PC-9 (cell line): ENCODE measurements around the gene NOC4L. TPM values are rescaled to one million over a fixed set of nuclear protein-coding genes. Genes with fewer than 3 reads are reported as not detected.

Source experiments
- BruUV-seq: library from RNA; stranded (reverse); fragments of 400-500 nt; replicated peaks from 2 replicates; lab custom pipeline; 2021; lab: Mats Ljungman, UMichigan
- CTCF ChIA-PET: fragments of 300-600 bp; sonication (Branson Sonifier 250); formaldehyde crosslinking; loops from one replicate; lab custom pipeline; 2022; ENCODE audit warnings: antibody characterized with exemption; lab: Charles Lee
- POLR2A ChIA-PET: fragments of 300-600 bp; sonication (Branson Sonifier 250); formaldehyde crosslinking; loops from one replicate; lab custom pipeline; 2022; ENCODE audit warnings: antibody characterized with exemption; ENCODE audit not compliant: unreplicated experiment; lab: Charles Lee
- DNase-seq, 2 experiments: peaks; one replicate each; pipeline versions ENCODE4 v3.0.0 to v3.0.0-alpha.2; 2015 to 2022; ENCODE audit warnings: mixed read lengths in 1 of 2
- H2AFZ ChIP-seq: fragments of 200-600 bp; sonication (generic); 2 replicates; pipeline ENCODE4 v1.8.1; 2017; ENCODE audit warnings: antibody characterized with exemption
- H3F3A ChIP-seq: fragments of 200-600 bp; sonication (generic); 2 replicates; pipeline ENCODE4 v1.8.1; 2017; ENCODE audit warnings: antibody characterized with exemption, mild to moderate bottlenecking, low read depth; ENCODE audit not compliant: insufficient read depth
- H3K27ac ChIP-seq: fragments of 200-600 bp; sonication (generic); 2 replicates; pipeline ENCODE4 v1.6.1; 2016; ENCODE audit warnings: mixed run types
- H3K27me3 ChIP-seq: fragments of 200-600 bp; sonication (generic); 2 replicates; pipeline ENCODE4 v1.6.1; 2016; ENCODE audit warnings: low read depth, mixed run types; ENCODE audit not compliant: insufficient read depth
- H3K36me3 ChIP-seq: fragments of 200-600 bp; sonication (generic); 2 replicates; pipeline ENCODE4 v1.6.1; 2016; ENCODE audit warnings: low read depth, mixed run types
- H3K4me1 ChIP-seq: fragments of 200-600 bp; sonication (generic); replicated peaks from 2 replicates; pipeline ENCODE4 v1.6.1; 2016; ENCODE audit warnings: mixed run types; ENCODE audit not compliant: insufficient read depth
- H3K4me2 ChIP-seq: fragments of 200-600 bp; sonication (generic); 2 replicates; pipeline ENCODE4 v1.6.1; 2017; ENCODE audit warnings: mixed run types
- H3K4me3 ChIP-seq: fragments of 200-600 bp; sonication (generic); 2 replicates; pipeline ENCODE4 v1.6.1; 2016; ENCODE audit warnings: mixed run types
- H3K79me2 ChIP-seq: fragments of 200-600 bp; sonication (generic); 2 replicates; pipeline ENCODE4 v1.6.1; 2017; ENCODE audit warnings: low read depth, mixed run types
- H3K9me2 ChIP-seq: fragments of 200-600 bp; sonication (generic); 2 replicates; pipeline ENCODE4 v1.8.1; 2017; ENCODE audit warnings: mild to moderate bottlenecking; ENCODE audit not compliant: insufficient read depth
- H3K9me3 ChIP-seq: fragments of 200-600 bp; sonication (generic); 2 replicates; pipeline ENCODE4 v1.8.1; 2016; ENCODE audit warnings: low read depth; ENCODE audit not compliant: insufficient read depth
- H4K20me1 ChIP-seq: fragments of 200-600 bp; sonication (generic); 2 replicates; pipeline ENCODE4 v1.8.1; 2017; ENCODE audit not compliant: insufficient read depth
- CTCF ChIP-seq: fragments of 200-600 bp; sonication (generic); conservative IDR thresholded peaks from 2 replicates; pipeline ENCODE4 v1.6.1; 2017; ENCODE audit warnings: mixed run types, antibody characterized with exemption, mild to moderate bottlenecking, moderate library complexity
- EZH2 ChIP-seq: fragments of 200-600 bp; sonication (generic); IDR thresholded peaks from 2 replicates; pipeline ENCODE4 v1.8.0; 2017; ENCODE audit warnings: antibody characterized with exemption, low read depth
- intact Hi-C: fragments of 100-400 bp; cut with micrococcal nuclease; formaldehyde crosslinking; loops from one replicate; pipeline ENCODE4 v1.10.0; 2022; ENCODE audit not compliant: unreplicated experiment
- total RNA-seq: library from RNA; stranded (reverse); gene quantifications from 2 replicates; pipeline ENCODE4 v1.2.3, GENCODE V29; 2021

NOC4L gene
- total RNA-seq, 1 experiment from 2014 or later: 27.1 TPM

GRCh38 chr12:132170094-132170636 lies 25.9 kb downstream of the NOC4L start:
- ChIA-PET CTCF (no interaction called here), POLR2A (no interaction called here)
- H4K20me1 ChIP-seq: peaks cover under 1% of the 10 kb centered on the region; the same call in 1 of the 2 replicates
- no peaks in the 10 kb centered on the region for H3F3A ChIP-seq
- H3K27me3 ChIP-seq: peaks cover 53% of the 10 kb centered on the region
- no peak overlapping the region for H3K4me2 ChIP-seq
- H3K4me1 ChIP-seq: no peaks in the 10 kb centered on the region
- H3K27ac ChIP-seq: no peak overlapping the region
- intact Hi-C loops: no loop called here
- no TSS peak for BruUV-seq
- H3K4me3 ChIP-seq: no peak overlapping the region
- H3K79me2 ChIP-seq: no peaks in the 10 kb centered on the region
- TF ChIP-seq CTCF (no peak), EZH2 (no peak)
- H2AFZ ChIP-seq: no peak overlapping the region
- no peaks in the 10 kb centered on the region for H3K9me3 ChIP-seq
- H3K36me3 ChIP-seq: no peaks in the 10 kb centered on the region
- no peak for DNase-seq
- no peaks in the 10 kb centered on the region for H3K9me2 ChIP-seq

DNA sequence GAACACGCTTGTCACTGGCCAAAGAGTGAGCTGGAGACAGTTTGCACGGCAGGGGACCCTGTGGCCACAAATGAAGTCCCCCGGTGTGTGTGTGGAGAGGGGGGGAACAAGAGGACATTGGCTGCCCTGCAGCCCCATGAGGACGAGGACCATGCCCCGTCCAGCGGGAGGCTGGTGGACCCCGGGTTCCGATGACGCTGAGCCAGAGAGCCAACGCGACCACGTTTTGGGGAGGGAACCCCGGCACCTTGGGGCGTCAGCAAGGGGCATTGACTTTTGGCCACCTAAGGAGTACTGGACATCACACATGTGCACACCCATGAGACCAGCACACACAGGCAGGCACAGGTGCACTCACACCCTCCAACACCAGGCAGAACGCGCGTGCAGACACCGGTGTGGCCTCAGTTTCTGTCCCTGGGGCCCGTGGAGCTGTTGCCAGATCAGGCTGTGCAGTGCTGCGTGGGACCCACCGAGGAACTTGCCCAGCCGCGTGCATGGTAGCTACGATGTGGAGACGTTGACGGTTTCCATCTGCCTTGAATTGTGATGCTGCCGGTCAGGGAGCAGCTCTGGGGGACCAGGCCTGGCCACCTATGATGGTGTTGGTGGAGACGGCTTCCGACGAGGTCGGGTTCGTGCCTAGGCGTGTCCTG lies 26.5 kb downstream of the NOC4L start:
- Histone ChIP-seq H3F3A (no peaks in the 10 kb centered on the region), H3K4me2 (no peak overlapping the region), H3K27ac (no peak overlapping the region), H3K36me3 (no peaks in the 10 kb centered on the region), H3K27me3 (peaks cover 59% of the 10 kb centered on the region), H3K9me2 (no peaks in the 10 kb centered on the region), H3K79me2 (no peaks in the 10 kb centered on the region), H3K4me1 (no peaks in the 10 kb centered on the region), H2AFZ (no peak overlapping the region), H3K4me3 (no peak overlapping the region), H4K20me1 (peaks cover 4% of the 10 kb centered on the region; the same call in 1 of the 2 replicates), H3K9me3 (no peaks in the 10 kb centered on the region)
- intact Hi-C loops: no loop called here
- CTCF ChIA-PET: interaction anchor here (0.6 kb wide), 1 partner anchor 1469 kb away, joined by 7 read pairs; no protein-coding TSS in a partner anchor
- BruUV-seq: no TSS peak
- no peak for DNase-seq
- POLR2A ChIA-PET: no interaction called here
- TF ChIP-seq EZH2 (no peak), CTCF (no peak)

DNA sequence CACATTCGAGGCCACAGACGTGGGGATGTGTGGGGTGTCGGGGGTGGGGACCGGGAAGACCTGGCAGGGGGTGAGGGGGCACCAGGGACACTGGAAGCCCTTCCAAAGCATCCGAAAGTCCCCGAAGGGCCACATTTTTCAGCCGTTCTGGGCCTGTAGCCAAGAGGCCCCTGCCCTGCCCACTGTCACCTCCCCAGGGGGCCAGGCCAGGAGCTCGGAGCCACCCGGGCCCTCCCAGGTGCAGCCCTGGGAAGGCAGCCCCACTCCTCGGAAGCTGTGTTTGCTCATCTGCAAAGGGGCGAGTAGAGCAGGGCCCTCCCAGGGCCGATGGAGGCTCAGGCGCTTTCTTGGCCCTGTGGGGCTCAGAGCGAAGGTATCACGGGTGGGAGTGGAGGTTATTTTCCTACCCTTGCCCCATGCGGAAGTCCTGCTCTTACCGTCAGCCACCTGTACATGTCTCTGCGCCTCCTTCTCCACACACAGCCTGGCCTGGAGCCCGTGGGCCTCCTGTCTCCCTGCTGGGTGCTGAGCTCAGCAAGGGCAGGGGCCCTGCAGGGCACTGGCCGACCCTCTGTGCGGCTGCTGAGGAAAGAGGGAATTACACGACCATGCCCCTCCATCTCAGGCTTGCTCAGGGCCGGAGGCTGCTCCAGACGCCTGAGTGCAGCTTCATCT lies 27.2 kb downstream of the NOC4L start:
- Histone ChIP-seq H3K79me2 (no peaks in the 10 kb centered on the region), H3K27me3 (peaks cover 65% of the 10 kb centered on the region), H3K36me3 (no peaks in the 10 kb centered on the region), H4K20me1 (peaks cover 4% of the 10 kb centered on the region; the same call in 1 of the 2 replicates), H3K4me2 (no peak overlapping the region), H2AFZ (no peak overlapping the region), H3K9me3 (no peaks in the 10 kb centered on the region), H3K27ac (no peak overlapping the region), H3F3A (no peaks in the 10 kb centered on the region), H3K9me2 (no peaks in the 10 kb centered on the region), H3K4me1 (no peaks in the 10 kb centered on the region), H3K4me3 (no peak overlapping the region)
- TF ChIP-seq CTCF: no peak
- 0 out of 2 replicates have a peak, but pooled peaks have one; percentile 55 for TF ChIP-seq EZH2
- intact Hi-C loops: no loop called here
- POLR2A ChIA-PET: no interaction called here
- BruUV-seq: no TSS peak
- no peak for DNase-seq
- CTCF ChIA-PET: interaction anchor here (0.6 kb wide), 1 partner anchor 1469 kb away, joined by 7 read pairs; no protein-coding TSS in a partner anchor
